Measurements from ENCODE around the gene TMEM106B. TPM values are rescaled to one million over a fixed set of nuclear protein-coding genes. Genes with fewer than 3 reads are reported as not detected.

Gene TMEM106B
- total and polyA plus RNA-seq, 2 of the 8 experiments (the other 6 are each of a cell fraction or from before 2014, with no cell fraction given): 16.0 to 29.1 TPM

DNA sequence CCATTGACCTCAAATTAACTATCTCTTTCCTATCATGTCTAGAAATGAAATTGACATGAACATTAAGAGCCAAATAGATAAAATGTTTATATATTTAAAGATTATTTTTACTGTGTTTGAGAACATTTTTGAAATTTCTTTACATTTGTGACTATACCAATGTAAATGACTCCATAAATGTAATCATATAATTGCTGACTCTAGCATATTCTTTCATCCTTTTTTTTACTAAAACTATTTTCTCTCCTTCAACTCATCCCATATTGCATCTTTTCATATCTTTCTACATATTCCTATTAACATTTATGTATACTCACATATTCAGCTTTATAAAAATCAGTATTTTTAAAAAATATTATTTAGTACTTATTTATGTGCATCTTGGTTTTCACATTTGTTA is 16.9 kb downstream of the TMEM106B start:
- Histone ChIP-seq H3K9me3 (ENCODE audit: insufficient read depth in 2 of 2, low read depth in 1 of 2, low read length in 1 of 2) (no peaks in the 10 kb centered on the region), H4K8ac (ENCODE audit: extremely low read depth, insufficient read depth, low read length) (no peak overlapping the region), H2BK15ac (ENCODE audit: low read length) (no peak overlapping the region), H4K91ac (replicated peaks; ENCODE audit: insufficient read length, low read length) (no peak overlapping the region), H3K79me2 (ENCODE audit: control insufficient read depth in 1 of 2, insufficient read depth in 2 of 2, low read length in 2 of 2) (no peaks in the 10 kb centered on the region), H3K9ac (replicated peaks in 1 of 4; ENCODE audit: extremely low read depth in 1 of 4, low read depth in 3 of 4, low read length in 3 of 4) (no peak overlapping the region), H2AFZ (ENCODE audit: low read length) (no peak overlapping the region), H2AK5ac (ENCODE audit: low read depth, low read length) (no peak overlapping the region), H3K18ac (ENCODE audit: extremely low read depth, low read length) (no peak overlapping the region), H3K79me1 (ENCODE audit: low read depth, low read length) (no peaks in the 10 kb centered on the region), H3K4ac (replicated peaks; ENCODE audit: insufficient read length, low read depth, low read length) (no peak overlapping the region), H2BK5ac (ENCODE audit: low read depth, low read length) (no peak overlapping the region), H3K4me3 (ENCODE audit: extremely low read depth in 1 of 4, insufficient read depth in 2 of 4, low read depth in 3 of 4, low read length in 4 of 4) (no peak overlapping the region), H3K4me2 (ENCODE audit: insufficient read depth in 1 of 2, low read depth in 2 of 2, low read length in 2 of 2) (no peak overlapping the region), H3K27ac (ENCODE audit: low read depth, low read length) (no peak overlapping the region), H3K4me1 (replicated peaks in 1 of 4; ENCODE audit: control insufficient read depth in 3 of 4, insufficient read depth in 4 of 4, low read length in 3 of 4) (no peaks in the 10 kb centered on the region), H4K20me1 (replicated peaks in 1 of 2; ENCODE audit: control insufficient read depth in 1 of 2, insufficient read depth in 2 of 2, low read length in 2 of 2) (peaks cover 0 to 1% of the 10 kb centered on the region in 2 experiments), H3K23me2 (ENCODE audit: low read depth, low read length) (no peaks in the 10 kb centered on the region), H3K56ac (replicated peaks; ENCODE audit: insufficient read length, low read depth, low read length) (no peak overlapping the region), H2BK12ac (ENCODE audit: low read depth, low read length) (no peak overlapping the region), H3K36me3 (ENCODE audit: control insufficient read depth in 2 of 4, insufficient read depth in 4 of 4, low read length in 3 of 4) (peaks cover 0 to 45% (median 4%) of the 10 kb centered on the region in 4 experiments; a peak in 6 of 8 replicates), H3K23ac (ENCODE audit: insufficient read length) (no peak overlapping the region), H3K27me3 (replicated peaks in 1 of 4; ENCODE audit: control insufficient read depth in 3 of 4, extremely low read depth in 1 of 4, insufficient read depth in 3 of 4, low read length in 3 of 4) (no peaks in the 10 kb centered on the region), H2BK20ac (ENCODE audit: low read length) (no peak overlapping the region), H3K14ac (ENCODE audit: insufficient read length) (no peak overlapping the region), H2BK120ac (replicated peaks; ENCODE audit: low read depth, low read length) (no peak overlapping the region), H4K5ac (ENCODE audit: insufficient read length, low read depth, low read length) (no peak overlapping the region)
- DNase-seq (ENCODE audit: low read depth in 1 of 2, low spot score in 2 of 2) (no peak), FAIRE-seq (no peak)
- TF ChIP-seq RNF2 (IDR thresholded peaks at IDR 0.05; ENCODE audit: borderline replicate concordance, low read depth, low read length, missing control alignments, poor library complexity, severe bottlenecking) (no peak), POU5F1 (IDR thresholded peaks at IDR 0.05; ENCODE audit: low read depth, low read length) (no peak), TAF7 (optimal IDR thresholded peaks at IDR 0.05; ENCODE audit: borderline replicate concordance, low read depth, low read length) (no peak), SP1 (IDR thresholded peaks at IDR 0.05; ENCODE audit: low read depth, low read length) (no peak), POLR2A (IDR thresholded peaks at IDR 0.05; ENCODE audit: control extremely low read depth in 1 of 2, low read depth in 2 of 2, low read length in 2 of 2) (no peak), TCF12 (IDR thresholded peaks at IDR 0.05; ENCODE audit: low read depth, low read length) (no peak), YY1 (IDR thresholded peaks at IDR 0.05; ENCODE audit: low read depth, low read length) (no peak), SAP30 (IDR thresholded peaks at IDR 0.05; ENCODE audit: insufficient read depth, insufficient replicate concordance, low read length) (no peak), RAD21 (IDR thresholded peaks at IDR 0.05 in 1 of 2, conservative IDR thresholded peaks at IDR 0.05 in 1 of 2; ENCODE audit: low read depth in 2 of 2, low read length in 2 of 2) (no peak), SRF (IDR thresholded peaks at IDR 0.05; ENCODE audit: low read depth, low read length) (no peak), KDM1A (IDR thresholded peaks at IDR 0.05; ENCODE audit: borderline replicate concordance, low read length) (no peak), GTF2F1 (IDR thresholded peaks at IDR 0.05; ENCODE audit: borderline replicate concordance, low read depth, low read length) (no peak), EGR1 (IDR thresholded peaks at IDR 0.05; ENCODE audit: borderline replicate concordance, low read depth, low read length) (no peak), TBP (IDR thresholded peaks at IDR 0.05; ENCODE audit: low read depth, low read length) (no peak)
- ChIA-PET POLR2A (ENCODE audit: partially characterized antibody) (no interaction called here), CTCF (ENCODE audit: partially characterized antibody) (no interaction called here)

All from H1 (cell line).